Stimulated activated CD8-positive, alpha-beta memory T cell treated with anti-CD3 and anti-CD28 coated beads, Interleukin-7, amount 100 ng/mL, for 4 hours (primary cell): Measurements from ENCODE around the gene SNAP47.

Experiments
- DNase-seq, 2 donors: peaks; one replicate each; pipeline ENCODE4 v3.0.0-alpha.2; 2020; ENCODE audit warnings: low read depth in 2 of 2

SNAP47 gene

DNA sequence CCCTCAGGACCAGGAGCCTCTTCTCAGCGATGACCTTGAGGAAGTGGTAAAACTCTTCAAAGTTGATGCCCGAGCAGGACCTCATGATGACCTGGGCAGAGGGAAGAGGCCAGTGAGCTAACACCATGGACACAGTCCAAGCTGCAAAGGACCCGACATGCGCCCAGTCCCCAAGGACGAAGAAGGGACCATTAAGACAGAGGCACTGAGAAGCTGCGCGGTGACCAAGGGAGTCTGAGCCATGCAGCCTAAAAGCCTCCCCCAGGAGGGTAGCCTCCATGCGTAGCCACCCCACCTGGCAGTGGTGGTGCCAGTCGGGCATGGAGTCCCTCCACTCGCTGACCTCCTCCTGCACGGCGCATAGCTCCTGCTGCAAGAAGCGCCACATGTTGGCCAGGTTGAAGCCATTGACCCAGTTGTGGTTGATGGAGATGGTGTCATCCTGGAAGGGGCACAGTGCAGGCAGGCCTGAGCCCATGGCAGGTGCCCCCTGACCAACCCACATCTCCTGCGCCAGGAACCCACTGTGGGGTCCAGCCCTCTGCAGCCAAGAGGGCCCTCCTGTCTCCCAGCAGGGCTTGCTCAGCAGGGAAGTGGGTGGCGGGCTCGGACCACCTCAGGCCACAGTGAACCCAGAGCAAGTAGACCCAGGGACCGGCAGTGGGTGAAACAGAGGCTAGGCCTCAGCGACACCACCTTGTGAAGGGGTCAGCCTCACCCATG lies 2.5 kb upstream of the SNAP47 start:
- DNase-seq, result no peak

DNA sequence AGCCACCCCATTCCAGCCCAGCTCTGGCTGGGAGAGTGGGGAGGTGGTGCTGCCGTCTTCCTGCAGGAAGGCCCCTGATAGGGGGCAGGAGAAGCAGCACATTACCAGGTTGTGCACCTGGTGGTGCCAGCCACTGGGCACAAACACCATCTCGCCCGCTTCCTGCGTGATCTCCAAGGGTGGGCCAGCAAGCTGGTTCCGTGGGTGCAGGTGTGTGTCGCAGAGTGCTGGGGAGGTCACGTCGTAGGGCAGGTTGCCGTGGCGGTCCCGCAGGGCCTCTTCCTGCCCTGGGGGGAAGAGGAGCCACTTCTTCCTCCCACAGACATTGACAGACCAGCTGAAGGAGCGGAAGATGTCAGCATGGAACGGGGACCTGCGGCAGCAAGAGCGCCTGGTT lies 1.9 kb upstream of the SNAP47 start:
- no peak for DNase-seq

DNA sequence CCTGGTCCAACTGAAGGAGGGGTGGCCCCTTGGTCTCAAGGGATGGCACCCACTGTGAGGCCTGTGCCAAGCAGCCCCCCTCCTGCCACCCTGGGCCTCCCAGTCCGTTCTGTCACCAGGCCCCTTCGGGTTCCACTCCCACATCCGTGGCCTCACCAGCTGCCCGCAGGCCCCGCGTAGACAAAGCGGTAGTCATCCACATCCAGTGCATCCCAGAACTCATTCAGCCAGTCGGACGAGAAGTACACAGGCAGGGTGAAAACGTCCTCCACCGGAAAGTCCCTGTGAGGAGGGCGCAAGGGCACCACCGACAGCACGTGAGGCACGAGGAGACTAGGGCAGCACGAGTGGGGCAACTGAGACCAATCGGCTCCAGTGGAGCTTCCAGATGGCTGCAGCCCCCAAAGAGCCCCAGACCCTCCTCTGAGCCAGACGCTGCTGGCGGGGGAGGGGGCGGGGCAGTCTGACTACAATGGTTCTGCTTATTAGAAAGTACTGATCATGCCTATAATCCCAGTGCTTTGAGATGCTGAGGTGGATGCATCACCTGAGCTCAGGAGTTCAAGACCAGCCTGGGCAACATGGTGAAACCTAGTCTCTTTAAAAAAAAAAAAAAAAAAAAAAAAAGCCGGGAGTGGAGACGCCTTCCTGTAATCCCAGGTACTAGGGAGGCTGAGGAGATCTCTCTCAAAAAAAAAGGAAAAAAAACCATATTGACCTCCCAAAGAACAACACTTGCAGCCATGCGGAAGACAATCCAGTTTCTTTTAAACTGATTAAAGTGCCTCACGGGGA lies 1.3 kb upstream of the SNAP47 start:
- no peak for DNase-seq

DNA sequence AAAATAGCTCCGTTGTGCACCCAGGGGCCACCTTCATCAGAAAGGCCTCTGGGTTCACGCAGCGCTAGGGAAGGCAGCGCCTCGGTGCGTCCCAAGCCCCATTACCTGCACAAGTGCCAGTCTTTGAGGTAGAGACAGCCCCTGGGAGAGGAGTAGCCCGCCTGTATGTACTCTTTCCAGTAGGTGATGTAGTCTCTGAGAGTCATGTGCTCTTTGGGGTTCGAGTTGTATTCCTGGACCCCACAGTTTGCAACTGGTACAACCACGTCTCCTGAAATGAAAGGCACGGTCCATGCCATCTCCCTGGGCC lies 734 bp upstream of the SNAP47 start:
- no peak for DNase-seq

DNA sequence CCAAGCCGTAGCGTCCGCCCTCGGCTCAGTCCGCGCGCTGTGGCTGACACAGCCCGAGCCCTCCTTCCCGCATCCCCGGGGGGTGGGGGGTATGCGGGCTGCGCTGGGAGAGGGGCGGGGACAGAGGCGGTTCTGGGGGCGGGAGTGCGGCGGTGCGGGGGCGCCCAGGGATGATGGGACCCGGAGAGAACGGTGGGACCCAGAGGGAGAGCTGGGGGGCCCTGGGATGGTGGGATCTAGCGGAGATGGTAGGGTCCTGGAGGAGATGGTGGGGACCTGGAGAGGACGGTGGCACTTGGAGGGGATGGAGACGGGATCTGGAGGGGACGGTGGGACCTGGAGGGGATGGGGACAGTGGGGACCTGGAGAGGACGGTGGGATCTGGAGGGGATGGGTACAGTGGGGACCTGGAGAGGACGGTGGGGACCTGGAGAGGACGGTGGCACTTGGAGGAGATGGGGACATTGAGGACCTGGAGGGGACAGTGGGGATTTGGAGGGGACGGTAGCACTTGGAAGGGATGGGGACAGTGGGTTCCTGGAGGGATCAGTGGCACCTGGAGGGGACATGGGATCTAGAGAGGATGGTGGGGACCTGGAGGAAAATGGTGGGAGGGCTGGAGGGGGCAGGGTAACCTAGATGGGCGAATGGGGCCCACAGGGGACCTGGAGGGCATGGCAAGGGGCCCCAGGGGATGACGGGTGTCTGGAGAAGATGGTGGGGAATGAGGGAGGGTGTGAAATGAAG lies 477 bp downstream of the SNAP47 start:
- no peak for DNase-seq

DNA sequence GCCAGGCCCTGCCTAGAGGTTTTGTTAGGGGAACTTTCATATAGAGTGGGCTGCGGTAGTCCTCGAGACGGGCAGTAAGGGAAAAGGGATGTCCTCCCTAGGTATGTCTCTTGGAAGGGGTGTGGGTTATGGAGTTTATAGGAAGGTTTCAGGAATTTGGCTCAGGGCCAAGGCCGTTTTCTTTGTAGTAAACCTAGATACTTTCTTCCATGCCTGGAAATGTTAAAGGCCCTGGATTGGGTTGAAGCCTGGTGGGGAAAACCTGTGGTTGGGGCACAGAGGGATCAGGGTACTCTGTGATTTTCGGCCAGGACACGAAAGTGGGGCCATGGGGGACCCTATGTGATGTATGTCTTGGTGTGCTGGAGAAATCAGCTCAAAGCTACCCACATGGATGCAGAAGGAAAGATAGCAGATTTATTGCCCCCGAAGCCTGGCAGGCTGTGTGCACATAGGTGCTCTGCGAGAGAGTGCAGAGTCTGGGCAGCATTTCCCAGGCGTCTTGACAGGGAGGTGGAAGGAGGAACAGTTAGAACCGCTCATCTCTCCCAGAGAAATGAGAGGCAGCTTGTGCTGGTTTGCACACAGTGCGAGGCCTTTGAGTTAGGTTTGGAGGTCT lies 1.7 kb downstream of the SNAP47 start:
- no peak for DNase-seq

DNA sequence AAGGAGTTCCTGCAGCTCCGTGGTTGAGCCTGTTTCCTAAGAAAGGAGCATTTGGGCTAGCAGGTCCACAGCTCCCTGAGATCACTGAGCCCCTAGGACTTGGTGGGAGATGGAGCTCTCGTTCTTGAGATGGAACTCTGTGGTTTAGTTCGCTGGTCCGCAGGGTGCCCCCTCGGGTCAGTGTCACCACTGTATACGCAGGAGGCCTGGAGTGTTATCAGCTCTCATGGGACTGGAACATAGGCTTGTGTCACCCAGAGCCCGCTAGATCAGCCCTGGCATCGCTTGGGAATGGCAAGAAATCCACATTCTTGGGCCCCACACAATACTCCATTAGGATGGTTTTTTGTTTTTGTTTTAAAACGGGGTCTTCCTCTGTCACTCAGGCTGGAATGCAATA lies 3.6 kb downstream of the SNAP47 start:
- no peak for DNase-seq

DNA sequence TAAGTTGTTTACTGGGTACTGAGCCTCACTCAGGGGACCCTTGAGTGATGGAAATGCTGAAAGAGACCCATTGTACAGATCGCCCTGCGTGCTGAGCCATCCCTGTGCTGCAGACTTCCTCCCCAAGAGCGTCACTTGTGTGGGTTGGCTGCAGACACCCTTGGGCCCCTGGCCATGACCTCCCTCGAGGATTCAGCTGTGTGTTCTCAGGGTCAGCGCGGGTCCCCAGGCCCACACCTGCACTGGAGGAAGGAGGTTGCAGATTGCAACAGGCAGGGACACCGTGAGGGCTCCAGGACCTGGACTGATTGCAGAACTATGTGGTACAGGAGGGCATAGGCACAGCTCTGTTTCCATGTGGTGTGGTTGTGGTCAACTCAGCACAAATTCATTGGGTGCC lies 4.4 kb downstream of the SNAP47 start:
- no peak for DNase-seq

DNA sequence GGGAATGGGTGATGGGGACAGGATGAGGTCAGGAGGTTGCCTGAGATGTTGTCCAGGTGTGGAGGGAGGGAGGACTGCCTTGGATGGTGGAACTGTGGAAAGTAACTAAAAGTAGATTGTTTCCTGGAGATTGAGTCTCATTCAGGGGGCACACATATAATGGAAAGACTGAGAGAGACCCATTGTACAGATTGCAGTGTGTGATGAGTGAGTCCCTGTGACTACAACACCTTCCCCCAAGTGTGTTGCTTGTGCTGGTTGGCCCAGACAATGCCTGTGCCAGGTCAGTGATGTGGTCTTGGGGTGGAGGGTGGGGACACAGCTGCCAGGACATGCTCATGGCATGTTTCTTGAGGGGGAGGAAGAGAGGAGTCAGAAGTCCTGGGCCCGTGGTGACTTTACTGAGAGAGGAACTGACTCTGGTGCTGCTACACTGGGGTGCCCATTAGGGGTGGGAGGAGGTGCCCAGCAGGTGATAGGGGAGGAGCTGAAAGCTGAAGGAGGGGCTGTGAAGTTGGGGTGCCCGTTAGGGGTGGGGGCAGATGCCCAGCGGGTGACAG lies 5.2 kb downstream of the SNAP47 start:
- no peak for DNase-seq

DNA sequence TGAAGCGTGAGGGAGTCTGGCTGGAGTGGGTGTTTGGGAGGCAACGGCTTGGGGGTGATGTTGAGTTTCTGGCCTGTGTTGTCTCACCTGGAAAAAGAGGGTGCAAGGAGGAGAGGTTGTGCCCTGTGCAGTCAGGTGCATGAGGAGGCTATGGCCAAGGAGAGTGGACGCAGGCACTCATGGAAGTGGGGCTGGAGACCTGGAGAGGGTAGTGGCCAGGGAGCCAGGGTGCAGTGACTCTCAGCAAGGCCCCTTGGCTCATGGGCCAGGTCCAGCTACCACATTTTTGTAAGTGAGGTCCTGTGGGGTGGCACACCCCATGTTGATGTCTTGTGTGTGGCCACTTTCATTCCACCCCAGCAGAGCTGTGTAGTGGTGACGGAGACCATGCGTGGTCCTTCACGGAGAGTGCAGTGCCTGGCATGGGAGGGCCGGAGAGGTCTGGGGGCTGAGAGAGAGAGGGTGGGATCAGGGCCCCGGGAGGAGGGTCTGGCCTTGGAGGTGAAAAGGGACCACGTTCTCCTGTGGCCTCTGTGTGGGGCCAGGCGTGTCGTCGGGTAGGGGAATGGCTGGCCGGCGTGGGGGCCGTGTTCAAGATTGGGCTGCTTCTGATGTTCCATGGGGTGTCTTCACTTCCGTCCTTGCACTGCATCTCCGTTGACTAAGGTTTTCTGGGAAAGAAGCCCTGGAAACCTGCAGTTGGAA lies 6.1 kb downstream of the SNAP47 start:
- DNase-seq, result no peak

DNA sequence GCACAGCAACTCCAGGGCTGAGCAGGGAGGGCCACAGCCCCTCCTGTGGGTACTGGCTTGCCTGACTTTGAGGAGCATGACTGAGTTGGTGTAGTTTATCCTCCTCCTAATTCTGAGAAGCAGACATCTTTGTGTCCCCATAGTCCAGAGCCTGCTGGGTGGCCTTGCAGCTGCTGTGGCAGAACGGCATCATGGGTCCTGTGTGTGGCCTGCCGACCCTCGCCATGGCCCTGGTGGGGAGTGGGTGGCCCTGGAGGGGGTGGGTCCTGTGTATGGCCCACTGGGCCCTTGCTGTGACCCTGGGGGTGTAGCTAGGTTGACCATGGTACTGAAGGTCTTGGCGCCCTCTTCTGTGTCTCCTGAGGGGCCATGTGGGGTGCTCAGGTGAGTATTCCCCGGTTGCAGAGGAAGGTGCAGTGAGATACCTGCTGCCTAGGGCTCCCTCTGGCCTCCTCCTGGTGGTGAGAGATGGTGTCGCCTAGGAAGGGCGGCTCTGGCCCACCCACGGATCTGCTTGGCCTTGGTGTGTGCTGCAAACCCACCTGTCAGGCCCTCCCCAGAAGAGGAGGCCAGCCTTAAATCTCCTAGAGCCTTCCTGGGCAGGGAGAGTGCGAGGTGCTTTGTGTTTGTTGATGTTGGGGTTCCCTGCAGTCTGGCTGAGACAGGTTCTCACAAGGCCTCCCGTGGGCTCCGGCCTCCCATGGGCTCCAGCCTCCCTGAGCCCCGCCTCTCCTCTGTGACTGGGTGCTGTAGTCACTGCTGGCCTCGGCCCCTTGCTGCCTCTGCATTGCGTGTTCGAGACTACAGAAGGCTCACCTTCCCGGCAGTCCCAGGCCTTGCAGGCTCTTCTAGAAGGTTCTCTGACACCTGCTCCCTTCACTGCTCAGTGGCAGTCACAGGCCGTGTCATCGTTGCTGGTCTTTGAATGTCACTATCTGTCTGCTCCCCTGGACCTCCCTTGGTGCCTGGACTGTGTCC lies 7.8 kb downstream of the SNAP47 start:
- no peak for DNase-seq

DNA sequence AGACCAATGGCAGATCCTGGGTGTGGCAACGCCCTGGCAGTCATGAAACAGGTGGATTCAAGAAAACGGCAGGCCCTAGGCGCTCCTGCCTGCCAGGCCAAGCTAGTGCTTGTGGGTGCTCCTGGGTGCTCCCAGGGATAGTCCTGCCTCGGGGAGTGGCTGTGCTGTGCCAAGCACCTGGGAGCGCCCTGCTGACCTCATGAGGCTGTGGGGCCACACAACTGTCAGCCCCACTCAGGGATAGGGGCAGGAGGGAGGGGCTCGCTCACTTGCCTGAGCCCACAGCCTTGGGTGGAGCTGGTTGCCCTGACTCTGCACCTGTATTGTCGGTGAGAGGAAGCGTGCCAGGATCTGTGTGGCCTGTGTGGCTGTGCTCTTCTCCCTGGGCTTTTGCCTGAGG lies 9.4 kb downstream of the SNAP47 start:
- no peak for DNase-seq

DNA sequence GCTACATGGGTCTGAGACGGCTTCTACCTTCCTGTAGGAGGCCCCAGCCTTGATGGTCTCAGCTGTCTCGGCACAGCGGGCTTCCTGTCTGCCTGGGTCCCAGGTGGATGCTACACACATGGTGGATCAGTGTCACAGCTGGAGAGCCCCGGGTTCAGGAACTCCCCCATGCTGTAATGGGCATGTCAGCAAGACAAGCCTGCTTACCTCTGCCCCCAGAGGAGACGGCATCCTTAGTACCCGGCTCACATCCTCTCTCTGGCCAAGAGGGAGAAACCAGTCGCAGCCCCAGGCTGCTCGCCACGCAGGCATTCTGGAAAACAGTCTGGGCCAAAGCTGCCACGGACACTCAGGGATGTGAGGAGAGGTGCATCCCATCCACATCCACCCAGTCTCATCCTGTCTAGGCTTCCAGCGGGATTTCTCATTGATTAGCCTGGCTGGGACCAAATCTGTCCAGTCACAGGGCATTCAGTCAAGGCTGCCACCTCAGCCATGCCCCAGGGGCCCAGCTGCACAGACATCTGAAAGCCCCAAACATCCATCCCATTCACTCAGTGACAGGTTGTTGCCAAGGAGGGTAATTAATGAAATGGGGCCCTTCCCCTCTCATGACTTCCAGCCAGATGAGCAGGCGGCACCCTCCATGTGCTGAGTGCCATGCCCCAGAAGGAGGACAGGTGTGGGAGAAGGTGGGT lies 10.5 kb downstream of the SNAP47 start:
- no peak for DNase-seq

DNA sequence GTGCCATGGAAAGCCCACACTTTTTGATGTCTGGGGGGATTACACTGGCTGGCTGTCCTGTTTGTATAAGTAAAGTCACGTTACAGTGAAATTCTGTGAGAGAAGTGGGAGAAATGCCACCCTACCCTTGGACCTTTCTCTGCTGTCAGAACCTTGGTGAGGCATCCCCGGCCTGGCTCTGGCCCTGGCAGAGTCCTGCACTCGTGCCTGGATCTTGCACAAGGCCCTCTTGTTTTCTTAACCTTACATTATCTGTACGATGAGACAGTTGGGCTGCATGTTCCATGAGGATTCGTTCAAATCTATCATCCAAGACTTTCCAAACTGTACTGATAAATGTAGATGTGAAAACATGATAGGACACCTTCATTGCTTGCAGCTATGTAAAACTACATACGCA lies 11.4 kb downstream of the SNAP47 start:
- DNase-seq, result no peak

DNA sequence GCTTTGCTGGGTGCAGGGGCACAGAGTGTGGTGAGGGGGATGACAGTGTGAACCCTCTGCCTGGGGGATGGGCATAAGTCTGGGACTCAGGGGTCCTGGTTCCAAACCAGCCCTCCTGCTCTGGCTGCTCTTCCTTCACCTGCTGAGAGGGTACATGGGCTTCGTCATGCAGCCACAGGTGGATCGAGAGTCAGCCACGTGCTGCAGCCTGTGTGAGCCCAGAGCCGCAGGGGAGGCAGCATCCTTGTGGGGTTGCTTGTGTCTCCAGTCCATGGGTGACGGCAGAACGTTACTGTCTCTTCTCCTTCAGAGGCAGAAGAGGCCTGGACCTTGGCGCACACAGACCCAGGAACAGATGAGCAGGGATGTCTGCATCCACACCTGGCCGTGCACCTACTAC lies 12.1 kb downstream of the SNAP47 start:
- DNase-seq, result no peak

DNA sequence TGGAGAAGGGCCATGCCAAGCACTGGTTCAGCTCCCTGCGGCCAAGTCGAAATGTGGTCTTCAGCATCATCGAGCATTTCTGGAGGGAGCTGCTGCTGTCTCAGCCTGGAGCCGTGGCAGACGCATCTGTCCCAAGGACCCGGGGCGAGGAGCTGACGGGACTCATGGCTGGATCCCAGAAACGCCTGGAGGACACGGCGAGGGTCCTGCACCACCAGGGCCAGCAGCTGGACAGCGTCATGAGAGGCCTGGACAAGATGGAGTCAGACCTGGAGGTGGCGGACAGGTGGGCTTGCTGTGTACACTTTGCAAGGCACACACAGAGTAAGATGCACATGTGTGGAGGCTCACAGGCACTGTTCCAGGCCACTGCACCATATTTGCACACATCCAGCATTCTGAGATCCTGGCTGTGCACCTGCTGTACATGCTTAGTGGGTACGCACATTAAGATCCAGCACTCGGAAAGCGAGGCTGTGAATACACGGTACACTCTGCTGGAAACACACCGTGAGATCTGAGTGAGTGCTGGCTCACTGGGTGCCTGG lies 12.8 kb downstream of the SNAP47 start:
- DNase-seq, result no peak

DNA sequence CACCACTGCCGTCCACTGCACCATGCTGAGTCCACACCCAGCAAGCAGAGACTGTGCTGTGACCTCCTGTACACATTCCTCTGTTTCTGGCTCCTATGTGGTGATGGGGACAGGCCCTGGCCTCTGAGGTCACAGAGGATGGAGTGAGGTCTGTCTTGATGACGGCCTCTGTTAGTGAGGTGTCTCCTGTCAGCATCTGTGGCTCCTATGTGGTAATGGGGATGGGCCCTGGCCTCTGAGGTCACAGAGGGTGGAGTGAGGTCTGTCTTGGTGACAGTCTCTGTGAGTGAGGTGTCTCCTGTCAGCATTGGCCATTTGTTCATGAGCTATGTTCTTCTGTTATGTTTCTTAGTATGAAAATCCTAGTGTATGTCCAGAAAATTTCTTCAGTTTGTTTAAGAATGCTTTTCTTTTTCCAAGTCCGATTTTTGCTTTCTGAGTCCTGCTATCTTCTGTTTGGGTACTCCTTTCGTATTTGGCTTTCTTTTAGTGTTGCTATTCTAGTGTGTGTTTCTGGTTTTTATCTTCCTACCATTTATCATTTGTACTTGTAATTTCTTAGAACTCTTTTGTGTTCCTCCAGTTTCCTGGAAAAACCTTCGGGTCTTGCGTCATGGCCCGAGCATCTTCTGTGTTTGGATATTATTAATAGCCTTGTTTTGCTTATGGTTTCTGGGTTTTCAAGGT lies 13.4 kb downstream of the SNAP47 start:
- no peak for DNase-seq

DNA sequence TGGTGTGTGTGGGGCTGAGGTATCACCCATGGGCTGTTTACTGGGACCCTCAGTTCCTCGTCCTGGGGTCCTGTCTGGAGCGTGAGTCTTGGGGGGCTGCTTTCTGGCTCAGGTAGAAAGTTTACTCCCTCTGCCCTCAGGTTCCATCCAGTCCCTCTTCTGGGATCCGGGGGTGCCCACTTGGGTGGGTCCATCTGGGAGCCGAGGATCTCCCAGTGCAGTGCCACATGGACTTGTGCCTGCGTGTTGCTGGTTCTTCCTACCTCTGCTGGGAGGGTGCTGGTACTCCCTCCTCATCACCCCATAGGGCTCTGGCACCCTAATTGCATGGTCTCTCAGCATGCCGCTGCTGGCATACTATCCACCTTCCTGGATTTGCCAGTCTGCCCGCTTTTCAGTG lies 14.0 kb downstream of the SNAP47 start:
- no peak for DNase-seq
